Activated CD4-positive, alpha-beta memory T cell treated with anti-CD3 and anti-CD28 coated beads for 36 hours (primary cell): ENCODE results near the gene EXOSC10. TPM values are rescaled to one million over a fixed set of nuclear protein-coding genes. Genes with fewer than 3 reads are reported as not detected.

Experiments
- CTCF ChIA-PET: fragments of 350-600 bp; sonication (Branson Sonifier 250); formaldehyde crosslinking; loops from one replicate; lab custom pipeline; 2021; ENCODE audit warnings: antibody characterized with exemption, inconsistent platforms; lab: Charles Lee
- POLR2A ChIA-PET: fragments of 350-600 bp; sonication (Branson Sonifier 250); formaldehyde crosslinking; loops from one replicate; lab custom pipeline; 2021; ENCODE audit warnings: antibody characterized with exemption; lab: Charles Lee
- DNase-seq: peaks from one replicate; pipeline ENCODE4 v3.0.0-alpha.2; 2020
- H3K27ac Mint-ChIP-seq: one replicate; pipeline ENCODE4 v1.8.0; 2021; ENCODE audit warnings: mixed read lengths
- H3K27me3 Mint-ChIP-seq: one replicate; pipeline ENCODE4 v1.8.0; 2021; ENCODE audit warnings: mixed read lengths
- H3K36me3 Mint-ChIP-seq: one replicate; pipeline ENCODE4 v1.8.0; 2021; ENCODE audit warnings: mixed read lengths
- H3K4me1 Mint-ChIP-seq: one replicate; pipeline ENCODE4 v1.8.0; 2021; ENCODE audit warnings: low read depth, mixed read lengths
- H3K4me3 Mint-ChIP-seq: one replicate; pipeline ENCODE4 v1.8.0; 2021; ENCODE audit warnings: mild to moderate bottlenecking, mixed read lengths
- H3K9me3 Mint-ChIP-seq: one replicate; pipeline ENCODE4 v1.8.0; 2021; ENCODE audit warnings: mixed read lengths
- intact Hi-C: fragments of 100-400 bp; cut with micrococcal nuclease; formaldehyde crosslinking; loops from one replicate; pipeline ENCODE4 v1.15.1; 2023
- total RNA-seq, 2 experiments: library from RNA; stranded (reverse); gene quantifications; one replicate each; pipeline ENCODE4 v1.2.3, GENCODE V29; 2021

EXOSC10 gene
- total RNA-seq, 2 experiments from 2014 or later, result 62.1 to 70.0 TPM

- ChIA-PET CTCF (no interaction called here), POLR2A (no interaction called here)
- H3K27ac Mint-ChIP-seq, result no peak overlapping the region
Observed at GRCh38 chr1:11132563-11133293, 33.1 kb upstream of the EXOSC10 start.

GRCh38 chr1:11131816-11132215 is 32.1 kb upstream of the EXOSC10 start:
- POLR2A ChIA-PET, result no interaction called here
- Mint-ChIP-seq H3K9me3 (no peaks in the 10 kb centered on the region), H3K36me3 (peaks cover 42% of the 10 kb centered on the region), H3K27me3 (no peaks in the 10 kb centered on the region), H3K27ac (no peak overlapping the region), H3K4me1 (no peaks in the 10 kb centered on the region), H3K4me3 (no peak overlapping the region)
- CTCF ChIA-PET, result interaction anchor here (1.5 kb wide), 1 partner anchor 94 kb away, joined by 5 read pairs; no protein-coding TSS in a partner anchor
- no peak for DNase-seq
- intact Hi-C loops, result no loop called here

More at GRCh38 chr1:11132563-11133293, 33.1 kb upstream of the EXOSC10 start:
- H3K4me1 Mint-ChIP-seq, result no peaks in the 10 kb centered on the region
- intact Hi-C loops, result no loop called here
- no peak overlapping the region for H3K4me3 Mint-ChIP-seq
- H3K27me3 Mint-ChIP-seq, result no peaks in the 10 kb centered on the region
- DNase-seq, result no peak
- H3K36me3 Mint-ChIP-seq, result peaks cover 36% of the 10 kb centered on the region
- no peaks in the 10 kb centered on the region for H3K9me3 Mint-ChIP-seq

GRCh38 chr1:11130406-11130805 is 30.7 kb upstream of the EXOSC10 start:
- no peaks in the 10 kb centered on the region for H3K4me1 Mint-ChIP-seq
- no peaks in the 10 kb centered on the region for H3K9me3 Mint-ChIP-seq
- CTCF ChIA-PET, result interaction anchor here (1.5 kb wide), 1 partner anchor 93 kb away, joined by 5 read pairs; no protein-coding TSS in a partner anchor
- no peaks in the 10 kb centered on the region for H3K27me3 Mint-ChIP-seq
- no peak for DNase-seq
- intact Hi-C loops, result no loop called here
- H3K36me3 Mint-ChIP-seq, result peaks cover 44% of the 10 kb centered on the region
- no peak overlapping the region for H3K27ac Mint-ChIP-seq
- POLR2A ChIA-PET, result no interaction called here
- H3K4me3 Mint-ChIP-seq, result no peak overlapping the region

GRCh38 chr1:11129649-11130390 is 30.2 kb upstream of the EXOSC10 start:
- Mint-ChIP-seq H3K4me1 (no peaks in the 10 kb centered on the region), H3K36me3 (peaks cover 45% of the 10 kb centered on the region), H3K27me3 (no peaks in the 10 kb centered on the region), H3K9me3 (no peaks in the 10 kb centered on the region), H3K4me3 (no peak overlapping the region), H3K27ac (no peak overlapping the region)
- ChIA-PET CTCF (interaction anchor here (1.5 kb wide), 1 partner anchor 92 kb away, joined by 5 read pairs; no protein-coding TSS in a partner anchor), POLR2A (no interaction called here)
- intact Hi-C loops, result no loop called here
- DNase-seq, result no peak

- Mint-ChIP-seq H3K9me3 (no peaks in the 10 kb centered on the region), H3K27me3 (no peaks in the 10 kb centered on the region), H3K4me3 (no peak overlapping the region), H3K4me1 (no peaks in the 10 kb centered on the region), H3K36me3 (peaks cover 44% of the 10 kb centered on the region), H3K27ac (no peak overlapping the region)
- ChIA-PET POLR2A (no interaction called here), CTCF (no interaction called here)
- intact Hi-C loops, result no loop called here
- no peak for DNase-seq
Observed at GRCh38 chr1:11126569-11126968, 26.9 kb upstream of the EXOSC10 start.

GRCh38 chr1:11125931-11126330 is 26.3 kb upstream of the EXOSC10 start:
- CTCF ChIA-PET, result no interaction called here
- no peaks in the 10 kb centered on the region for H3K4me1 Mint-ChIP-seq
- no peak for DNase-seq
- no peaks in the 10 kb centered on the region for H3K27me3 Mint-ChIP-seq
- H3K36me3 Mint-ChIP-seq, result peaks cover 47% of the 10 kb centered on the region
- no peak overlapping the region for H3K4me3 Mint-ChIP-seq
- H3K27ac Mint-ChIP-seq, result no peak overlapping the region
- intact Hi-C loops, result no loop called here
- POLR2A ChIA-PET, result no interaction called here
- no peaks in the 10 kb centered on the region for H3K9me3 Mint-ChIP-seq

GRCh38 chr1:11124965-11125364 is 25.3 kb upstream of the EXOSC10 start:
- no peak overlapping the region for H3K4me3 Mint-ChIP-seq
- intact Hi-C loops, result no loop called here
- no peak for DNase-seq
- ChIA-PET POLR2A (interaction anchor here (1.2 kb wide), 1 partner anchor 49 kb away, joined by 3 read pairs; no protein-coding TSS in a partner anchor), CTCF (interaction anchor here (0.6 to 0.7 kb wide), 2 partner anchors 29 to 516 kb away, joined by 3 read pairs; no protein-coding TSS in a partner anchor)
- H3K36me3 Mint-ChIP-seq, result peaks cover 46% of the 10 kb centered on the region
- no peaks in the 10 kb centered on the region for H3K9me3 Mint-ChIP-seq
- no peaks in the 10 kb centered on the region for H3K27me3 Mint-ChIP-seq
- H3K27ac Mint-ChIP-seq, result no peak overlapping the region
- no peaks in the 10 kb centered on the region for H3K4me1 Mint-ChIP-seq

GRCh38 chr1:11116318-11116717 is 16.6 kb upstream of the EXOSC10 start:
- Mint-ChIP-seq H3K36me3 (peaks cover 25% of the 10 kb centered on the region), H3K9me3 (no peaks in the 10 kb centered on the region), H3K4me3 (no peak overlapping the region), H3K4me1 (no peaks in the 10 kb centered on the region), H3K27ac (no peak overlapping the region), H3K27me3 (no peaks in the 10 kb centered on the region)
- intact Hi-C loops, result no loop called here
- ChIA-PET CTCF (interaction anchor here (3.0 kb wide), 1 partner anchor 79 kb away, joined by 10 read pairs; no protein-coding TSS in a partner anchor), POLR2A (no interaction called here)
- no peak for DNase-seq

- DNase-seq, result no peak
- CTCF ChIA-PET, result no interaction called here
- no peaks in the 10 kb centered on the region for H3K4me1 Mint-ChIP-seq
Observed at GRCh38 chr1:11114966-11115365, 15.3 kb upstream of the EXOSC10 start.

GRCh38 chr1:11109047-11109760 is 9.5 kb upstream of the EXOSC10 start:
- POLR2A ChIA-PET, result interaction anchor here (1.2 kb wide), 1 partner anchor 10 kb away, joined by 5 read pairs; the partner anchor contains the start of gene EXOSC10
- intact Hi-C loops, result no loop called here
- Mint-ChIP-seq H3K27me3 (no peaks in the 10 kb centered on the region), H3K9me3 (no peaks in the 10 kb centered on the region), H3K4me3 (no peak overlapping the region), H3K4me1 (no peaks in the 10 kb centered on the region), H3K36me3 (peaks cover 40% of the 10 kb centered on the region), H3K27ac (no peak overlapping the region)
- DNase-seq, result no peak
- CTCF ChIA-PET, result interaction anchor here (3.6 kb wide), 1 partner anchor 71 kb away, joined by 11 read pairs; no protein-coding TSS in a partner anchor

More at GRCh38 chr1:11114966-11115365, 15.3 kb upstream of the EXOSC10 start:
- Mint-ChIP-seq H3K27ac (no peak overlapping the region), H3K9me3 (no peaks in the 10 kb centered on the region), H3K27me3 (no peaks in the 10 kb centered on the region), H3K4me3 (no peak overlapping the region), H3K36me3 (peaks cover 25% of the 10 kb centered on the region)
- intact Hi-C loops, result no loop called here
- POLR2A ChIA-PET, result no interaction called here

- Mint-ChIP-seq H3K4me3 (no peak overlapping the region), H3K9me3 (no peaks in the 10 kb centered on the region), H3K4me1 (no peaks in the 10 kb centered on the region), H3K27me3 (no peaks in the 10 kb centered on the region), H3K36me3 (peaks cover 36% of the 10 kb centered on the region), H3K27ac (no peak overlapping the region)
- ChIA-PET CTCF (interaction anchor here (0.9 to 3.6 kb wide), 2 partner anchors 70 to 134 kb away, joined by 3 to 11 read pairs; no protein-coding TSS in a partner anchor), POLR2A (no interaction called here)
- DNase-seq, result no peak
- intact Hi-C loops, result no loop called here
Observed at GRCh38 chr1:11107599-11107998, 7.9 kb upstream of the EXOSC10 start.

- intact Hi-C loops, result no loop called here
- H3K36me3 Mint-ChIP-seq, result peaks cover 27% of the 10 kb centered on the region
- no peaks in the 10 kb centered on the region for H3K27me3 Mint-ChIP-seq
- ChIA-PET POLR2A (no interaction called here), CTCF (no interaction called here)
- H3K27ac Mint-ChIP-seq, result no peak overlapping the region
- no peaks in the 10 kb centered on the region for H3K9me3 Mint-ChIP-seq
- H3K4me3 Mint-ChIP-seq, result no peak overlapping the region
- no peaks in the 10 kb centered on the region for H3K4me1 Mint-ChIP-seq
- DNase-seq, result no peak
Observed at GRCh38 chr1:11105586-11105985, 5.9 kb upstream of the EXOSC10 start.
